GM06990 (cell line): ENCODE data around the gene PDGFC.

Experiments
- DNase-seq: peaks from one replicate; pipeline ENCODE4 v3.0.0-alpha.2; 2011; ENCODE audit not compliant: insufficient read length; ENCODE audit errors: extremely low read depth
- H3K27me3 ChIP-seq: replicated peaks from 2 replicates; pipeline ENCODE4 v1.6.0; 2011; ENCODE audit warnings: low read length; ENCODE audit not compliant: control insufficient read depth, insufficient read depth
- H3K36me3 ChIP-seq: 2 replicates; pipeline ENCODE4 v1.5.1; 2011; ENCODE audit warnings: low read length; ENCODE audit not compliant: control insufficient read depth, insufficient read depth
- H3K4me3 ChIP-seq: replicated peaks from 2 replicates; pipeline ENCODE4 v1.5.1; 2011; ENCODE audit warnings: low read depth, mild to moderate bottlenecking, control low read depth, low read length
- CTCF ChIP-seq: IDR thresholded peaks from 2 replicates; pipeline ENCODE4 v1.5.1; 2011; ENCODE audit warnings: low read length, control low read depth, mild to moderate bottlenecking, inconsistent platforms; ENCODE audit not compliant: insufficient read depth, poor library complexity, severe bottlenecking

Gene PDGFC

GRCh38 chr4:156983366-156983765, 11.8 kb upstream of the PDGFC start:
- Histone ChIP-seq H3K4me3 (no peak overlapping the region), H3K36me3 (no peaks in the 10 kb centered on the region), H3K27me3 (no peaks in the 10 kb centered on the region)
- DNase-seq: no peak
- TF ChIP-seq CTCF: no peak

- no peak for TF ChIP-seq CTCF
- no peak for DNase-seq
- no peaks in the 10 kb centered on the region for H3K36me3 ChIP-seq
- H3K4me3 ChIP-seq: no peak overlapping the region
- no peaks in the 10 kb centered on the region for H3K27me3 ChIP-seq
These were observed 9.7 kb upstream of the PDGFC start for GRCh38 chr4:156981262-156981769.

- no peak for TF ChIP-seq CTCF
- no peak for DNase-seq
- no peak overlapping the region for H3K4me3 ChIP-seq
- no peaks in the 10 kb centered on the region for H3K36me3 ChIP-seq
- no peaks in the 10 kb centered on the region for H3K27me3 ChIP-seq
These were observed 6.0 kb upstream of the PDGFC start for GRCh38 chr4:156977435-156978160.

GRCh38 chr4:156976147-156976546, 4.5 kb upstream of the PDGFC start:
- Histone ChIP-seq H3K27me3 (no peaks in the 10 kb centered on the region), H3K4me3 (no peak overlapping the region), H3K36me3 (no peaks in the 10 kb centered on the region)
- DNase-seq: no peak
- no peak for TF ChIP-seq CTCF

GRCh38 chr4:156975686-156976085, 4.1 kb upstream of the PDGFC start:
- no peaks in the 10 kb centered on the region for H3K36me3 ChIP-seq
- TF ChIP-seq CTCF: no peak
- no peaks in the 10 kb centered on the region for H3K27me3 ChIP-seq
- DNase-seq: no peak
- no peak overlapping the region for H3K4me3 ChIP-seq
